HFF-Myc (cell line): ENCODE results near the gene TWNK.

Experiments used
- DNase-seq: peaks from one replicate; pipeline ENCODE4 v3.0.0-alpha.2; 2011; ENCODE audit warnings: low read depth; ENCODE audit errors: extremely low read depth
- H3K4me3 ChIP-seq: replicated peaks from 2 replicates; pipeline ENCODE4 v1.5.1; 2011; ENCODE audit warnings: low read depth, mild to moderate bottlenecking, control low read depth, low read length
- CTCF ChIP-seq: IDR thresholded peaks from 2 replicates; pipeline ENCODE4 v1.5.1; 2012; ENCODE audit warnings: mild to moderate bottlenecking, low read depth, low read length, control low read depth; ENCODE audit errors: missing control alignments

Gene TWNK

GRCh38 chr10:100985336-100985735 is 2.0 kb upstream of the TWNK start:
- TF ChIP-seq CTCF, result no peak
- no peak overlapping the region for H3K4me3 ChIP-seq
- DNase-seq, result no peak

GRCh38 chr10:100986623-100986951 is 756 bp upstream of the TWNK start:
- DNase-seq, result no peak
- peak overlapping the region; percentile 84 for H3K4me3 ChIP-seq
- no peak for TF ChIP-seq CTCF

GRCh38 chr10:100987685-100988049 is 324 bp downstream of the TWNK start:
- no peak for DNase-seq
- no peak for TF ChIP-seq CTCF
- peak overlapping the region; percentile 84 for H3K4me3 ChIP-seq

GRCh38 chr10:100988166-100988565 is 823 bp downstream of the TWNK start:
- DNase-seq, result no peak
- TF ChIP-seq CTCF, result no peak
- H3K4me3 ChIP-seq, result peak overlapping the region; percentile 84

GRCh38 chr10:100989088-100989487 is 1.7 kb downstream of the TWNK start:
- DNase-seq, result no peak
- peak overlapping the region; percentile 84 for H3K4me3 ChIP-seq
- TF ChIP-seq CTCF, result no peak

- H3K4me3 ChIP-seq, result no peak overlapping the region
- peak; percentile 67 for TF ChIP-seq CTCF
- no peak for DNase-seq
Measured at GRCh38 chr10:100993986-100994708, 6.8 kb downstream of the TWNK start.

- TF ChIP-seq CTCF, result no peak
- DNase-seq, result no peak
- H3K4me3 ChIP-seq, result no peak overlapping the region
Measured at GRCh38 chr10:100995181-100995580, 7.8 kb downstream of the TWNK start.
